ENCODE measurements around the gene EPB41. TPM values are rescaled to one million over a fixed set of nuclear protein-coding genes. Genes with fewer than 3 reads are reported as not detected.
"Not testable (repeated sequence)": the region's sequence is repeated elsewhere in the genome, so short reads cannot be mapped to it uniquely, and the experiment has no call there.

EPB41 gene
- total RNA-seq, 5 donors from 2014 or later (not counting 1 experiment from before 2014, with no cell fraction given): 199 to 257 (median 241) TPM

DNA sequence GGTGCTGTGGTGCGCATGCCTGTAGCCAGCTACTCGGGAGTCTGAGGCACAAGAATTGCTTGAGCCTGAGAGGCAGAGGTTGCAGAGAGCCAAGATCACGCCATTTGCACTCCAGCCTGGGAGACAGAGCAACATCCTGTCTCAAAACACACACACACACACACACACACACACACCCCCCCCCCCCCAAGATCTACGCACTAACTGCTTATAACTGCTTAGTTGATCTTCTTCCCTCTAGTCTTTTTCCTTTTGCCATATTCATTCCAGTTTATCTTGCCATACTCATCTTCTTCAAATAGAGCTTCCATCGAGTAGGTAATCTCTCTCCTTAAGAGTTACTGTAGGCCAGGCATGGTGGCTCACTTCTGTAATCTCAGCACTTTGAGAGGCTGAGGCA is 20.9 kb downstream of the EPB41 start:
- ATAC-seq (replicated peaks in 1 of 4) (no peak), DNase-seq (no peak)
- no peaks in the 10 kb centered on the region for H3K27me3 ChIP-seq (replicated peaks in 1 of 2; ENCODE audit: control insufficient read depth in 2 of 2, extremely low read depth in 1 of 2, insufficient read depth in 2 of 2, low read length in 1 of 2)
- H3K4me3 Mint-ChIP-seq: peak overlapping the region in 2 of 3 donors; percentile 22 to 67
- H3K36me3 ChIP-seq (ENCODE audit: control insufficient read depth in 2 of 2, extremely low read depth in 1 of 2, insufficient read depth in 1 of 2, low read length in 1 of 2): peaks cover 0 to 2% of the 10 kb centered on the region in 2 donors
- ChIA-PET POLR2A (interaction anchor here in 1 of 2 donors (0.6 kb wide), 2 partner anchors 354 to 1776 kb away, joined by 3 to 8 read pairs; no protein-coding TSS in a partner anchor), CTCF (interaction anchor here in 1 of 2 donors (0.8 kb wide), 1 partner anchor 8 kb away, joined by 6 read pairs; no protein-coding TSS in a partner anchor)
- 71% methylated on average over 3 of the region's 5 CpGs for whole genome bisulfite sequencing (ENCODE audit: insufficient coverage)
- H3K4me3 ChIP-seq (ENCODE audit: control insufficient read depth in 1 of 2, extremely low read depth in 1 of 2, low read length in 1 of 2): no peak overlapping the region
- H3K9me3 Mint-ChIP-seq: peaks cover 0 to 4% (median 0%) of the 10 kb centered on the region in 3 donors
- no peak overlapping the region for H3K27ac ChIP-seq (ENCODE audit: low read length)
- H3K9me3 ChIP-seq: no peaks in the 10 kb centered on the region
- peaks cover 11% of the 10 kb centered on the region for H3K36me3 Mint-ChIP-seq
- H3K4me1 Mint-ChIP-seq: peaks cover 80 to 84% (median 83%) of the 10 kb centered on the region in 3 donors
- no peaks in the 10 kb centered on the region for H3K27me3 Mint-ChIP-seq
- peak overlapping the region; percentile 47 to 73 for H3K27ac Mint-ChIP-seq
- peaks cover 44 to 47% of the 10 kb centered on the region in 2 experiments for H3K4me1 ChIP-seq (ENCODE audit: control insufficient read depth in 1 of 2, extremely low read depth in 1 of 2, insufficient read depth in 2 of 2, low read length in 2 of 2)

DNA sequence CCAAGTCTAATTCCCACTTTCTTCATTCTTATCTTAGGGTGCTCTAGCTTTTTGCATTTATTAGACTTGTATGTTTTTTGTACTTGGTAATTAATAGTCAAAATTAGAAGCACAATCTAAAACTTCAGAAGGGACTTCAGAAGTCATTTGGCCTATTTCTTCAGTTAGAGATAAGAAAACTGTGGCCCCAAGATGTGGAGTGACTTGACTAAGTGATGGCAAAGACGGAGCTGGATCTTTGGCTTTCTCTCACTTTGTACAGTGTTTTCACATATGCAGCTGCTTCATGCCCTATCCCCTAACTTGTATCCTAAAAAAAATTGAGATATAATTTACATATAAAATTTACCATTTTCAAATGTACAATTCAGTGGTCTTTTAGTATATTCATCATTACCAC is 21.7 kb downstream of the EPB41 start:
- H3K9me3 Mint-ChIP-seq: peaks cover 0 to 4% (median 0%) of the 10 kb centered on the region in 3 donors
- H3K36me3 Mint-ChIP-seq: peaks cover 16% of the 10 kb centered on the region
- Histone ChIP-seq H3K27ac (ENCODE audit: low read length) (no peak overlapping the region), H3K4me1 (ENCODE audit: control insufficient read depth in 1 of 2, extremely low read depth in 1 of 2, insufficient read depth in 2 of 2, low read length in 2 of 2) (peaks cover 39 to 44% of the 10 kb centered on the region in 2 experiments), H3K9me3 (no peaks in the 10 kb centered on the region), H3K27me3 (replicated peaks in 1 of 2; ENCODE audit: control insufficient read depth in 2 of 2, extremely low read depth in 1 of 2, insufficient read depth in 2 of 2, low read length in 1 of 2) (no peaks in the 10 kb centered on the region), H3K36me3 (ENCODE audit: control insufficient read depth in 2 of 2, extremely low read depth in 1 of 2, insufficient read depth in 1 of 2, low read length in 1 of 2) (peaks cover 0 to 2% of the 10 kb centered on the region in 2 donors), H3K4me3 (ENCODE audit: control insufficient read depth in 1 of 2, extremely low read depth in 1 of 2, low read length in 1 of 2) (no peak overlapping the region)
- peaks cover 83% of the 10 kb centered on the region in 3 donors for H3K4me1 Mint-ChIP-seq
- H3K27ac Mint-ChIP-seq: peak overlapping the region; percentile 33 to 76
- CTCF ChIA-PET: interaction anchor here in 1 of 2 donors (0.8 kb wide), 1 partner anchor 9 kb away, joined by 6 read pairs; no protein-coding TSS in a partner anchor
- H3K4me3 Mint-ChIP-seq: peak overlapping the region; percentile 6 to 67 (median 22)
- no CpG with 5 or more reads among the region's 1 CpG for WGBS (ENCODE audit: insufficient coverage)
- H3K27me3 Mint-ChIP-seq: no peaks in the 10 kb centered on the region
- ATAC-seq (replicated peaks in 1 of 4) (no peak), DNase-seq (no peak)
- POLR2A ChIA-PET: interaction anchor here in 1 of 2 donors (0.6 kb wide), 1 partner anchor 355 kb away, joined by 8 read pairs; no protein-coding TSS in a partner anchor

DNA sequence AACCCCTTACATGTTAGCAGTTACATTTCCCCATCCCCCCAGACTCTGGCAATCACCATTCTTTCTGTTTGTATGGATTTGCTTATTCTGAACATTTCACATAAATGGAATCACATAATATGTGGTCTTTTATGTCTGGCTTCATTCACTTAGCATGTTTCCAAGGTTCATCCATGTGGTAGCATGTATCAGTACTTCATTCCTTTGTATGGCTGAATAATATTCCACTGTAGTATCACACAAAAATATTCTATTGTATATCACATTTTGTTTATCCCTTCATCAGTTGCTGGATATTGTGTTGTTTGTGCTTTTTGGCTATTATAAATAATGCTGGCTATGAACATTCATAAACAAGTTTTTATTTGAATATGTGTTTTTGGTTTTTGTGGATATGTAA is 22.2 kb downstream of the EPB41 start:
- DNase-seq (no peak), ATAC-seq (replicated peaks in 1 of 4) (no peak)
- H3K27ac Mint-ChIP-seq: no peak overlapping the region
- Histone ChIP-seq H3K9me3 (no peaks in the 10 kb centered on the region), H3K27me3 (replicated peaks in 1 of 2; ENCODE audit: control insufficient read depth in 2 of 2, extremely low read depth in 1 of 2, insufficient read depth in 2 of 2, low read length in 1 of 2) (no peaks in the 10 kb centered on the region), H3K4me3 (ENCODE audit: control insufficient read depth in 1 of 2, extremely low read depth in 1 of 2, low read length in 1 of 2) (no peak overlapping the region), H3K4me1 (ENCODE audit: control insufficient read depth in 1 of 2, extremely low read depth in 1 of 2, insufficient read depth in 2 of 2, low read length in 2 of 2) (peaks cover 37 to 41% of the 10 kb centered on the region in 2 experiments), H3K27ac (ENCODE audit: low read length) (no peak overlapping the region), H3K36me3 (ENCODE audit: control insufficient read depth in 2 of 2, extremely low read depth in 1 of 2, insufficient read depth in 1 of 2, low read length in 1 of 2) (peaks cover 0 to 2% of the 10 kb centered on the region in 2 donors)
- peaks cover 18% of the 10 kb centered on the region for H3K36me3 Mint-ChIP-seq
- no peak overlapping the region for H3K4me3 Mint-ChIP-seq
- H3K9me3 Mint-ChIP-seq: peaks cover 0 to 4% (median 0%) of the 10 kb centered on the region in 3 donors
- no peaks in the 10 kb centered on the region for H3K27me3 Mint-ChIP-seq
- ChIA-PET POLR2A (no interaction called here), CTCF (no interaction called here)
- peaks cover 86 to 87% (median 87%) of the 10 kb centered on the region in 3 donors for H3K4me1 Mint-ChIP-seq

DNA sequence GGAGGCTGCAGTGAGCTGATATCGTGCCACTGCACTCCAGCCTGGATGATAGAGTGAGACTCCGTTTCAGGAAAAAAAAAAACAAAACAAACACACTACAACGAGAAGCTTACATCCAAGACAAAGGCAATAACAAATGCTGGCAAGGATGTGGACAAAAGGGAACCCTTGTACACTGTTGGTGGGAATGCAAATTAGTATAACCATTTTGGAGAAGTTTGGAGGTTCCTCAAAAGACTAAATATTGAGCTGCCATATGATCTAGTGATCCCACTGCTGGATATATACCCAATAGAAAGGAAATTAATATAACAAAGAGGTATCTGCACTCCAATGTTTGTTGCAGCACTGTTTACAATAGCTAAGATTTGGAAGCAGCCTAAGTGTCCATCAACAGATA is 29.2 kb downstream of the EPB41 start:
- H3K36me3 ChIP-seq (ENCODE audit: control insufficient read depth in 2 of 2, extremely low read depth in 1 of 2, insufficient read depth in 1 of 2, low read length in 1 of 2); H3K27ac ChIP-seq (ENCODE audit: low read length); H3K27me3 ChIP-seq (replicated peaks in 1 of 2; ENCODE audit: control insufficient read depth in 2 of 2, extremely low read depth in 1 of 2, insufficient read depth in 2 of 2, low read length in 1 of 2); DNase-seq; H3K27me3 Mint-ChIP-seq; H3K9me3 Mint-ChIP-seq; ATAC-seq (replicated peaks in 1 of 4); CTCF ChIA-PET; H3K4me3 ChIP-seq (ENCODE audit: control insufficient read depth in 1 of 2, extremely low read depth in 1 of 2, low read length in 1 of 2); H3K9me3 ChIP-seq: not testable (repeated sequence)
- peak overlapping the region in 1 of 2 donors; percentile 3 for H3K27ac Mint-ChIP-seq
- H3K4me1 ChIP-seq (ENCODE audit: control insufficient read depth in 1 of 2, extremely low read depth in 1 of 2, insufficient read depth in 2 of 2, low read length in 2 of 2): peaks cover 13 to 42% of the 10 kb centered on the region in 2 experiments
- peaks cover 78 to 85% (median 78%) of the 10 kb centered on the region in 3 donors for H3K4me1 Mint-ChIP-seq
- POLR2A ChIA-PET: interaction anchor here in 1 of 2 donors (0.6 kb wide), 1 partner anchor 20 kb away, joined by 3 read pairs; no protein-coding TSS in a partner anchor
- peak overlapping the region in 1 of 3 donors; percentile 1 for H3K4me3 Mint-ChIP-seq
- WGBS (ENCODE audit: insufficient coverage): no CpG with 5 or more reads among the region's 3 CpGs
- H3K36me3 Mint-ChIP-seq: peaks cover 22% of the 10 kb centered on the region

DNA sequence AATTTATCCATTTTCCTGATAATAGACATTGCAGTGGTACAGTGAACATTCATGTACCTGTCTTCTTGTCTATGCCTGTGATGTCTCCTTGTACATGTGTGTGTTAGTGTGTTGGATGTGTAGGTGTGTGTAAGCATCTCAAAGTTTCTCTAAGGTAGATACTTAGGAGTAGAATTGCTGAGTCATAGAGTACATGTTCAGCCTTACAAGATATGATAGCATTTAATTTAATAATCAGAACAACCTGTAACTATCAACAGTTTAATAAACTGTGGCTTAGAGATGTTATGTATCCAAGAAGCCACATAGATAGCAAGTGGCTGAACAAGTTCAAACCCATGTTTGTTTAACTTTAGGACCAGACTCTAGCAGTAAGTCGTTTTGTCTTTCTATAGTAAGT is 35.6 kb downstream of the EPB41 start:
- ChIA-PET POLR2A (no interaction called here), CTCF (no interaction called here)
- H3K4me1 Mint-ChIP-seq: peaks cover 74 to 76% (median 75%) of the 10 kb centered on the region in 3 donors
- ATAC-seq (replicated peaks in 1 of 4) (no peak), DNase-seq (no peak)
- H3K27ac Mint-ChIP-seq: peak overlapping the region in 1 of 2 donors; percentile 1
- no peaks in the 10 kb centered on the region for H3K9me3 Mint-ChIP-seq
- Histone ChIP-seq H3K27ac (ENCODE audit: low read length) (no peak overlapping the region), H3K36me3 (ENCODE audit: control insufficient read depth in 2 of 2, extremely low read depth in 1 of 2, insufficient read depth in 1 of 2, low read length in 1 of 2) (no peaks in the 10 kb centered on the region), H3K4me1 (ENCODE audit: control insufficient read depth in 1 of 2, extremely low read depth in 1 of 2, insufficient read depth in 2 of 2, low read length in 2 of 2) (peaks cover 7 to 20% of the 10 kb centered on the region in 2 experiments), H3K4me3 (ENCODE audit: control insufficient read depth in 1 of 2, extremely low read depth in 1 of 2, low read length in 1 of 2) (no peak overlapping the region), H3K27me3 (replicated peaks in 1 of 2; ENCODE audit: control insufficient read depth in 2 of 2, extremely low read depth in 1 of 2, insufficient read depth in 2 of 2, low read length in 1 of 2) (no peaks in the 10 kb centered on the region), H3K9me3 (no peaks in the 10 kb centered on the region)
- H3K36me3 Mint-ChIP-seq: peaks cover 11% of the 10 kb centered on the region
- no peaks in the 10 kb centered on the region for H3K27me3 Mint-ChIP-seq
- no CpG with 5 or more reads among the region's 1 CpG for WGBS (ENCODE audit: insufficient coverage)
- no peak overlapping the region for H3K4me3 Mint-ChIP-seq

DNA sequence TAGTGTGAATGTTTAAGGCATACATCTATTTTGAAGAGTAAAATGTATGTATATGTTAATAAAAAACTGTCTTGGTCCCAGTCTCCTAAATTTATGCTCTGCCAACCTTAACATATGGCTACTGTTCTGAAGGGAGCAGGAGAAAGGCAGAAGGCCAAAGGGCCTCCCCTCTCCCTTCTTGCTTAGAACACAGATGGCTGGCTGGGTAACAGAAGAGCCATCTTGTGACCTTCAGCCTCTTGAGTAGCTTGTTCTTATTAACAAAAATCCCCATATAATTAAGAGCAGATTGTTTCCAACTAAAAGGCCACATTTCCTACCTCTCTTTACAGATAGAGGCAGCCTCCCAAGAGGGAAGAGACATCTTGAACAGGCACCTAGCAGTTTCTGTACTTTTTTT is 36.1 kb downstream of the EPB41 start:
- ATAC-seq (replicated peaks in 1 of 4): no peak
- H3K27me3 Mint-ChIP-seq: no peaks in the 10 kb centered on the region
- no peak overlapping the region for H3K27ac Mint-ChIP-seq
- no peak for DNase-seq
- no peak overlapping the region for H3K4me3 Mint-ChIP-seq
- H3K27me3 ChIP-seq (replicated peaks in 1 of 2; ENCODE audit: control insufficient read depth in 2 of 2, extremely low read depth in 1 of 2, insufficient read depth in 2 of 2, low read length in 1 of 2): no peaks in the 10 kb centered on the region
- peaks cover 5 to 23% of the 10 kb centered on the region in 2 experiments for H3K4me1 ChIP-seq (ENCODE audit: control insufficient read depth in 1 of 2, extremely low read depth in 1 of 2, insufficient read depth in 2 of 2, low read length in 2 of 2)
- ChIA-PET POLR2A (interaction anchor here in 1 of 2 donors (0.6 kb wide), 1 partner anchor 633 kb away, joined by 5 read pairs; no protein-coding TSS in a partner anchor), CTCF (no interaction called here)
- no peaks in the 10 kb centered on the region for H3K36me3 ChIP-seq (ENCODE audit: control insufficient read depth in 2 of 2, extremely low read depth in 1 of 2, insufficient read depth in 1 of 2, low read length in 1 of 2)
- H3K9me3 ChIP-seq: no peaks in the 10 kb centered on the region
- no peak overlapping the region for H3K27ac ChIP-seq (ENCODE audit: low read length)
- H3K4me1 Mint-ChIP-seq: peaks cover 75 to 76% (median 75%) of the 10 kb centered on the region in 3 donors
- peaks cover 12% of the 10 kb centered on the region for H3K36me3 Mint-ChIP-seq
- no peak overlapping the region for H3K4me3 ChIP-seq (ENCODE audit: control insufficient read depth in 1 of 2, extremely low read depth in 1 of 2, low read length in 1 of 2)
- no peaks in the 10 kb centered on the region for H3K9me3 Mint-ChIP-seq
